HepG2 (cell line): ENCODE results near the gene TUBE1. TPM values are rescaled to one million over a fixed set of nuclear protein-coding genes. Genes with fewer than 3 reads are reported as not detected.

Source experiments
- ELF3 ChIP-seq: IDR thresholded peaks from 2 replicates; pipeline ENCODE4 v1.6.1; 2016; ENCODE audit warnings: missing genetic modification reagents, missing compliant biosample characterization
- KDM3A ChIP-seq: IDR thresholded peaks from 2 replicates; pipeline ENCODE4 v1.6.1; 2018; ENCODE audit warnings: low read depth, missing compliant biosample characterization
- KLF16 ChIP-seq, 2 experiments: sonication (generic) in 1 of 2; formaldehyde crosslinking in 1 of 2; IDR thresholded peaks; 2 replicates each; pipeline versions ENCODE4 v1.6.1 to v1.8.0; 2016 to 2023; ENCODE audit warnings: missing genetic modification reagents in 2 of 2, missing compliant biosample characterization in 1 of 2
- SCMH1 ChIP-seq: sonication (generic); formaldehyde crosslinking; IDR thresholded peaks from 2 replicates; pipeline ENCODE4 v1.9.0; 2021; ENCODE audit warnings: missing genetic modification reagents, mild to moderate bottlenecking, borderline replicate concordance
- STAT5B ChIP-seq: sonication (generic); formaldehyde crosslinking; IDR thresholded peaks from 2 replicates; pipeline ENCODE4 v1.4.0; 2020; ENCODE audit warnings: missing genetic modification reagents
- ZFP36L1 ChIP-seq: sonication (generic); formaldehyde crosslinking; IDR thresholded peaks from 2 replicates; pipeline ENCODE4 v1.8.0; 2022; ENCODE audit warnings: mild to moderate bottlenecking, missing genetic modification reagents, moderate library complexity
- ZNF251 ChIP-seq: sonication (generic); formaldehyde crosslinking; IDR thresholded peaks from 2 replicates; pipeline ENCODE4 v1.9.0; 2021; ENCODE audit warnings: mild to moderate bottlenecking, missing genetic modification reagents
- ZNF501 ChIP-seq: sonication (generic); formaldehyde crosslinking; IDR thresholded peaks from 2 replicates; pipeline ENCODE4 v1.5.1; 2020; ENCODE audit warnings: mild to moderate bottlenecking, moderate library complexity, missing genetic modification reagents
- ZNF552 ChIP-seq: sonication (generic); formaldehyde crosslinking; IDR thresholded peaks from 2 replicates; pipeline ENCODE4 v1.9.0; 2022; ENCODE audit warnings: missing genetic modification reagents, mild to moderate bottlenecking, borderline replicate concordance
- ZNF775 ChIP-seq: sonication (generic); formaldehyde crosslinking; IDR thresholded peaks from 2 replicates; pipeline ENCODE4 v1.4.0; 2020; ENCODE audit warnings: missing genetic modification reagents, mild to moderate bottlenecking, moderate library complexity, borderline replicate concordance
- polyA plus RNA-seq, 8 experiments: library from polyadenylated mRNA; depleted of rRNA in 3 of 8; stranded (reverse) in 7 of 8; unstranded in 1 of 8; fragments of >200 nt; fragmentation: Illumina TruSeq in 4 of 8; extraction: Trizol in 4 of 8; gene quantifications; 2 replicates each; pipeline versions ENCODE4 v1.2.1 to v1.2.3, GENCODE V29; 2011 to 2016; ENCODE audit warnings: low read depth in 4 of 8, missing spikeins in 1 of 8, mixed read lengths in 1 of 8; ENCODE audit not compliant: insufficient read depth in 1 of 8
- total RNA-seq, 5 experiments: library from RNA; depleted of rRNA; stranded (reverse); fragments of >200 nt; fragmentation: Illumina TruSeq; extraction: Trizol; gene quantifications; 2 replicates each; pipeline ENCODE4 v1.2.3, GENCODE V29; 2016; ENCODE audit warnings: low read depth in 1 of 5
- TF ChIP-seq, protein P1 (sequence below): sonication (generic); formaldehyde crosslinking; IDR thresholded peaks from 2 replicates; pipeline ENCODE4 v1.4.0; 2020; ENCODE audit warnings: mild to moderate bottlenecking, missing genetic modification reagents
- TF ChIP-seq, protein P2 (sequence below), 2 experiments: sonication (generic) in 1 of 2; formaldehyde crosslinking in 1 of 2; IDR thresholded peaks; 2 replicates each; pipeline versions ENCODE4 v1.6.1 to v1.9.0; 2014 to 2022; ENCODE audit warnings: antibody characterized with exemption in 1 of 2, borderline replicate concordance in 1 of 2, inconsistent platforms in 1 of 2, low read depth in 1 of 2, missing genetic modification reagents in 1 of 2
- TF ChIP-seq, protein P3 (sequence below): sonication (generic); formaldehyde crosslinking; IDR thresholded peaks from 2 replicates; pipeline ENCODE4 v1.4.0; 2020; ENCODE audit warnings: missing genetic modification reagents, borderline replicate concordance
- TF ChIP-seq, protein P4 (sequence below): sonication (generic); formaldehyde crosslinking; IDR thresholded peaks from 2 replicates; pipeline ENCODE4 v1.4.0; 2020; ENCODE audit warnings: missing genetic modification reagents, low read depth, mild to moderate bottlenecking, borderline replicate concordance
- TF ChIP-seq, protein P5 (sequence below): sonication (generic); formaldehyde crosslinking; IDR thresholded peaks from 2 replicates; pipeline ENCODE4 v1.4.0; 2020; ENCODE audit warnings: missing genetic modification reagents

Gene TUBE1
- total and polyA plus RNA-seq, 2 of the 13 experiments (the other 11 are each of a cell fraction or from before 2014, with no cell fraction given): 17.3 to 22.6 TPM

DNA sequence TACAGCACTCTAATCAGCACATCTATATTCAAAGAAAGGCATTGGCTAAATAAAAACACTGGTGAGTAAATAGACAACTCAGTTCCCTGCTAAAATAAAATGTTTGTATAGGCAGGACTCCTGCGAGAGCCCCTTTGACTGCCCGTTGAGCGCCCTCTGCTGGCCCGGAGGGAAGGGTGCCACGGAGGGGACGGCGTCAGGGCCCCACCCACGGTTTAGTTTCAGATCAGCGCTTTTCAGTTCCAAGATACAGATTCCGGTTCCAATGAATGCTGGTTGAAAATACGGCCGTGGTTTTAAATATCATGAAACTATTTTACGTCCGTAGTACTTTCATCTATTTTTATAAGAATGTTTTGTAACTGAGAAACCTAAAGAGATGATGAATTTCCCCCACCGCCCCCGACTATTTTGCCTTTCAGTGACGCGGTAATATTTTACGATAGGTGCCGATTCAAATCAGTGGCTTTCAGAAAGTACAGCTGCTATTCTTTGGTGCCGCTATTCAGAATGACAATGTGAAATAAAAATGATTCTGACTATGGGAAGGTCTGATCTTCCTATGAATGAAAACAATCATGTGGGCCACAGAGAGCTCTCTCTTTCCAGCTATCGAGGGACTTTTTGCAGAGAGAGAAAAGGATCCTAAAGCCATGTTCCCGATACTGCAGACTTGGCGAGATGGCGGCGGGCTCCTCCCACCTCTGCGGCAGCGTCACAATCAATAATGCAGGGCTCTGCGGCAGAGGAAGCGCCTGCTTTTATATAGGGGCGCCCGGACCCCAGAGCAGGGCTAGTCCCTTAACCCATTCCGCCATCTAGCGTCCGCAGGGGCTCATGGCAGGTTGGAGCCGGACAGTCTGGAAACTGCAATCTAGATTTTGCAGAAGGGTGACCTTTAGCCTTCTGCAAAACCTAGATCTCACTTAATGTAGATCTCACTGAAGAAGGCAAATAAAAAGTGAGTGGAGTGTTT lies 44.0 kb downstream of the TUBE1 start (continued):
- TF ChIP-seq KLF16 (CRISPR knock-in tag; IDR thresholded peaks at IDR 0.05) (peak in 1 of 2 experiments; percentile 52; a peak in 1 of 4 replicates), ZNF251 (no peak), ZNF552 (CRISPR knock-in tag) (no peak), STAT5B (CRISPR knock-in tag) (no peak), KDM3A (CRISPR knock-in tag) (peak; percentile 20; the same call in 1 of the 2 replicates), ZNF501 (CRISPR knock-in tag) (peak; percentile 52), ELF3 (CRISPR knock-in tag) (no peak; the same call in 1 of the 2 replicates), ZFP36L1 (CRISPR knock-in tag) (no peak), SCMH1 (no peak), ZNF775 (no peak)
- TF ChIP-seq, protein P1, sequence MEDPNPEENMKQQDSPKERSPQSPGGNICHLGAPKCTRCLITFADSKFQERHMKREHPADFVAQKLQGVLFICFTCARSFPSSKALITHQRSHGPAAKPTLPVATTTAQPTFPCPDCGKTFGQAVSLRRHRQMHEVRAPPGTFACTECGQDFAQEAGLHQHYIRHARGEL: no peak
- TF ChIP-seq, protein P2, sequence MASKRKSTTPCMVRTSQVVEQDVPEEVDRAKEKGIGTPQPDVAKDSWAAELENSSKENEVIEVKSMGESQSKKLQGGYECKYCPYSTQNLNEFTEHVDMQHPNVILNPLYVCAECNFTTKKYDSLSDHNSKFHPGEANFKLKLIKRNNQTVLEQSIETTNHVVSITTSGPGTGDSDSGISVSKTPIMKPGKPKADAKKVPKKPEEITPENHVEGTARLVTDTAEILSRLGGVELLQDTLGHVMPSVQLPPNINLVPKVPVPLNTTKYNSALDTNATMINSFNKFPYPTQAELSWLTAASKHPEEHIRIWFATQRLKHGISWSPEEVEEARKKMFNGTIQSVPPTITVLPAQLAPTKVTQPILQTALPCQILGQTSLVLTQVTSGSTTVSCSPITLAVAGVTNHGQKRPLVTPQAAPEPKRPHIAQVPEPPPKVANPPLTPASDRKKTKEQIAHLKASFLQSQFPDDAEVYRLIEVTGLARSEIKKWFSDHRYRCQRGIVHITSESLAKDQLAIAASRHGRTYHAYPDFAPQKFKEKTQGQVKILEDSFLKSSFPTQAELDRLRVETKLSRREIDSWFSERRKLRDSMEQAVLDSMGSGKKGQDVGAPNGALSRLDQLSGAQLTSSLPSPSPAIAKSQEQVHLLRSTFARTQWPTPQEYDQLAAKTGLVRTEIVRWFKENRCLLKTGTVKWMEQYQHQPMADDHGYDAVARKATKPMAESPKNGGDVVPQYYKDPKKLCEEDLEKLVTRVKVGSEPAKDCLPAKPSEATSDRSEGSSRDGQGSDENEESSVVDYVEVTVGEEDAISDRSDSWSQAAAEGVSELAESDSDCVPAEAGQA (IDR thresholded peaks at IDR 0.05; ENCODE audit: low read depth): no peak; the same call in 1 of the 2 replicates
- TF ChIP-seq, protein P2 (CRISPR knock-in tag; IDR thresholded peaks at IDR 0.05; ENCODE audit: borderline replicate concordance): no peak
- TF ChIP-seq, protein P3, sequence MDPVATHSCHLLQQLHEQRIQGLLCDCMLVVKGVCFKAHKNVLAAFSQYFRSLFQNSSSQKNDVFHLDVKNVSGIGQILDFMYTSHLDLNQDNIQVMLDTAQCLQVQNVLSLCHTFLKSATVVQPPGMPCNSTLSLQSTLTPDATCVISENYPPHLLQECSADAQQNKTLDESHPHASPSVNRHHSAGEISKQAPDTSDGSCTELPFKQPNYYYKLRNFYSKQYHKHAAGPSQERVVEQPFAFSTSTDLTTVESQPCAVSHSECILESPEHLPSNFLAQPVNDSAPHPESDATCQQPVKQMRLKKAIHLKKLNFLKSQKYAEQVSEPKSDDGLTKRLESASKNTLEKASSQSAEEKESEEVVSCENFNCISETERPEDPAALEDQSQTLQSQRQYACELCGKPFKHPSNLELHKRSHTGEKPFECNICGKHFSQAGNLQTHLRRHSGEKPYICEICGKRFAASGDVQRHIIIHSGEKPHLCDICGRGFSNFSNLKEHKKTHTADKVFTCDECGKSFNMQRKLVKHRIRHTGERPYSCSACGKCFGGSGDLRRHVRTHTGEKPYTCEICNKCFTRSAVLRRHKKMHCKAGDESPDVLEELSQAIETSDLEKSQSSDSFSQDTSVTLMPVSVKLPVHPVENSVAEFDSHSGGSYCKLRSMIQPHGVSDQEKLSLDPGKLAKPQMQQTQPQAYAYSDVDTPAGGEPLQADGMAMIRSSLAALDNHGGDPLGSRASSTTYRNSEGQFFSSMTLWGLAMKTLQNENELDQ (CRISPR knock-in tag): no peak
- TF ChIP-seq, protein P4, sequence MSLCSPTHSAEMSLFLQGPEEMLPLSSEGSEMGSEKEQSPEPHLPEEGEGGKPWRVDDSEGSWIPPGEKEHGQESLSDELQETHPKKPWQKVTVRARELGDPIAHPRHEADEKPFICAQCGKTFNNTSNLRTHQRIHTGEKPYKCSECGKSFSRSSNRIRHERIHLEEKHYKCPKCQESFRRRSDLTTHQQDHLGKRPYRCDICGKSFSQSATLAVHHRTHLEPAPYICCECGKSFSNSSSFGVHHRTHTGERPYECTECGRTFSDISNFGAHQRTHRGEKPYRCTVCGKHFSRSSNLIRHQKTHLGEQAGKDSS (CRISPR knock-in tag): no peak
- TF ChIP-seq, protein P5, sequence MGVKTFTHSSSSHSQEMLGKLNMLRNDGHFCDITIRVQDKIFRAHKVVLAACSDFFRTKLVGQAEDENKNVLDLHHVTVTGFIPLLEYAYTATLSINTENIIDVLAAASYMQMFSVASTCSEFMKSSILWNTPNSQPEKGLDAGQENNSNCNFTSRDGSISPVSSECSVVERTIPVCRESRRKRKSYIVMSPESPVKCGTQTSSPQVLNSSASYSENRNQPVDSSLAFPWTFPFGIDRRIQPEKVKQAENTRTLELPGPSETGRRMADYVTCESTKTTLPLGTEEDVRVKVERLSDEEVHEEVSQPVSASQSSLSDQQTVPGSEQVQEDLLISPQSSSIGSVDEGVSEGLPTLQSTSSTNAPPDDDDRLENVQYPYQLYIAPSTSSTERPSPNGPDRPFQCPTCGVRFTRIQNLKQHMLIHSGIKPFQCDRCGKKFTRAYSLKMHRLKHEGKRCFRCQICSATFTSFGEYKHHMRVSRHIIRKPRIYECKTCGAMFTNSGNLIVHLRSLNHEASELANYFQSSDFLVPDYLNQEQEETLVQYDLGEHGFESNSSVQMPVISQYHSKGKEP: no peak
